Trophoblast cell (in vitro differentiated cells and primary cell): Measurements from ENCODE around the gene ENG.

ENCODE experiments used
- DNase-seq, 2 donors: peaks; one replicate each; pipeline ENCODE4 v3.0.0-alpha.2; 2016
- H2AFZ ChIP-seq: 2 replicates; pipeline ENCODE4 v1.6.1; 2013; ENCODE audit warnings: low read length, moderate library complexity, mild to moderate bottlenecking; ENCODE audit not compliant: insufficient read depth, poor library complexity
- H2AK5ac ChIP-seq: 2 replicates; pipeline ENCODE4 v1.6.1; 2013; ENCODE audit warnings: mild to moderate bottlenecking, low read length
- H2BK120ac ChIP-seq: 2 replicates; pipeline ENCODE4 v1.6.1; 2013; ENCODE audit warnings: low read length, mild to moderate bottlenecking, moderate library complexity; ENCODE audit not compliant: insufficient read depth, poor library complexity
- H2BK12ac ChIP-seq: 2 replicates; pipeline ENCODE4 v1.6.1; 2013; ENCODE audit warnings: mild to moderate bottlenecking, low read length, moderate library complexity
- H2BK5ac ChIP-seq: 2 replicates; pipeline ENCODE4 v1.6.1; 2013; ENCODE audit warnings: low read length, low read depth, moderate library complexity, mild to moderate bottlenecking; ENCODE audit not compliant: poor library complexity
- H3K14ac ChIP-seq: 2 replicates; pipeline ENCODE4 v1.6.1; 2013; ENCODE audit warnings: mild to moderate bottlenecking, low read length
- H3K18ac ChIP-seq: 2 replicates; pipeline ENCODE4 v1.6.1; 2013; ENCODE audit warnings: mild to moderate bottlenecking, low read length
- H3K23ac ChIP-seq: 2 replicates; pipeline ENCODE4 v1.6.1; 2013; ENCODE audit warnings: low read length
- H3K27ac ChIP-seq: 2 replicates; pipeline ENCODE4 v1.5.1; 2013; ENCODE audit warnings: low read depth, mild to moderate bottlenecking, inconsistent platforms, low read length, moderate library complexity
- H3K27me3 ChIP-seq: 2 replicates; pipeline ENCODE4 v1.6.1; 2013; ENCODE audit warnings: inconsistent platforms, mild to moderate bottlenecking, low read length, moderate library complexity; ENCODE audit not compliant: insufficient read depth
- H3K36me3 ChIP-seq, 2 experiments: 1 replicate in 1 of 2; 2 replicates in 1 of 2; pipeline ENCODE4 v1.6.1; 2013; ENCODE audit warnings: low read length in 2 of 2, mild to moderate bottlenecking in 2 of 2, moderate library complexity in 1 of 2; ENCODE audit not compliant: insufficient read depth in 2 of 2, control insufficient read depth in 1 of 2
- H3K4ac ChIP-seq: 2 replicates; pipeline ENCODE4 v1.6.1; 2013; ENCODE audit warnings: low read depth, mild to moderate bottlenecking, low read length, moderate library complexity
- H3K4me1 ChIP-seq, 2 experiments: 1 replicate in 1 of 2; 2 replicates in 1 of 2; pipeline ENCODE4 v1.6.1; 2013; ENCODE audit warnings: low read length in 2 of 2, mild to moderate bottlenecking in 2 of 2, moderate library complexity in 1 of 2; ENCODE audit not compliant: insufficient read depth in 2 of 2, control insufficient read depth in 1 of 2
- H3K4me2 ChIP-seq: 2 replicates; pipeline ENCODE4 v1.6.1; 2013; ENCODE audit warnings: inconsistent platforms, mild to moderate bottlenecking, low read length, moderate library complexity
- H3K4me3 ChIP-seq: 2 replicates; pipeline ENCODE4 v1.5.1; 2013; ENCODE audit warnings: mild to moderate bottlenecking, low read depth, low read length, inconsistent platforms
- H3K79me1 ChIP-seq: one replicate; pipeline ENCODE4 v1.6.1; 2013; ENCODE audit warnings: low read length
- H3K79me2 ChIP-seq: 2 replicates; pipeline ENCODE4 v1.6.1; 2013; ENCODE audit warnings: low read length, mild to moderate bottlenecking; ENCODE audit not compliant: control insufficient read depth, insufficient read depth, poor library complexity
- H3K9ac ChIP-seq: 2 replicates; pipeline ENCODE4 v1.6.1; 2013; ENCODE audit warnings: mild to moderate bottlenecking, low read length
- H3K9me3 ChIP-seq: 2 replicates; pipeline ENCODE4 v1.6.1; 2013; ENCODE audit warnings: low read depth, mild to moderate bottlenecking, control low read depth, inconsistent platforms, low read length; ENCODE audit not compliant: insufficient read depth
- H4K12ac ChIP-seq: 2 replicates; pipeline ENCODE4 v1.6.1; 2013; ENCODE audit warnings: low read depth, mild to moderate bottlenecking, low read length, moderate library complexity
- H4K8ac ChIP-seq: 2 replicates; pipeline ENCODE4 v1.6.1; 2013; ENCODE audit warnings: low read depth, mild to moderate bottlenecking, low read length, moderate library complexity
- H4K91ac ChIP-seq: one replicate; pipeline ENCODE4 v1.6.1; 2013; ENCODE audit warnings: low read depth, mild to moderate bottlenecking, low read length, moderate library complexity
- WGBS: extraction: QIAGEN DNeasy Blood & Tissue Kit; methylation state at CpG from one replicate; pipeline ENCODE4 v1.1.7; 2013; ENCODE audit warnings: missing lambda C conversion rate; ENCODE audit not compliant: insufficient read length, insufficient coverage; ENCODE audit errors: extremely low coverage; 5-methylcytosine and 5-hydroxymethylcytosine counted together

The ENG gene

GRCh38 chr9:127893392-127893791, 38.9 kb upstream of the ENG start:
- Histone ChIP-seq H3K79me1 (peaks cover 2% of the 10 kb centered on the region), H3K4me3 (no peak overlapping the region), H3K4me1 (peaks cover 7 to 12% of the 10 kb centered on the region in 2 experiments), H4K12ac (no peak overlapping the region), H3K27ac (no peak overlapping the region), H2BK120ac (no peak overlapping the region), H3K14ac (no peak overlapping the region), H2AK5ac (no peak overlapping the region), H3K23ac (no peak overlapping the region), H4K8ac (no peak overlapping the region), H3K79me2 (no peaks in the 10 kb centered on the region), H2BK5ac (no peak overlapping the region), H3K4ac (no peak overlapping the region), H3K4me2 (no peak overlapping the region), H3K9ac (no peak overlapping the region), H3K18ac (no peak overlapping the region), H3K36me3 (peaks cover 44 to 45% of the 10 kb centered on the region in 2 experiments), H4K91ac (no peak overlapping the region), H2BK12ac (no peak overlapping the region), H3K27me3 (no peaks in the 10 kb centered on the region), H3K9me3 (peaks cover 23% of the 10 kb centered on the region), H2AFZ (no peak overlapping the region)
- no peak for DNase-seq
- WGBS: no CpG with 5 or more reads among the region's 4 CpGs

GRCh38 chr9:127892831-127893230, 38.4 kb upstream of the ENG start:
- no peak overlapping the region for H3K14ac ChIP-seq
- H4K8ac ChIP-seq: no peak overlapping the region
- H3K36me3 ChIP-seq: peaks cover 45% of the 10 kb centered on the region in 2 experiments
- H3K79me1 ChIP-seq: peaks cover 2% of the 10 kb centered on the region
- H2AK5ac ChIP-seq: no peak overlapping the region
- H2BK12ac ChIP-seq: no peak overlapping the region
- no peak overlapping the region for H4K91ac ChIP-seq
- H3K9ac ChIP-seq: no peak overlapping the region
- H3K18ac ChIP-seq: no peak overlapping the region
- no peak overlapping the region for H3K4me2 ChIP-seq
- H3K9me3 ChIP-seq: peaks cover 23% of the 10 kb centered on the region
- no peak overlapping the region for H4K12ac ChIP-seq
- no peaks in the 10 kb centered on the region for H3K79me2 ChIP-seq
- H3K4me1 ChIP-seq: peaks cover 7 to 11% of the 10 kb centered on the region in 2 experiments
- no peak overlapping the region for H2BK5ac ChIP-seq
- H3K23ac ChIP-seq: no peak overlapping the region
- no CpG with 5 or more reads among the region's 6 CpGs for WGBS
- H2BK120ac ChIP-seq: no peak overlapping the region
- H3K27ac ChIP-seq: no peak overlapping the region
- no peak overlapping the region for H3K4ac ChIP-seq
- H3K27me3 ChIP-seq: no peaks in the 10 kb centered on the region
- no peak overlapping the region for H2AFZ ChIP-seq
- no peak for DNase-seq
- no peak overlapping the region for H3K4me3 ChIP-seq

GRCh38 chr9:127890053-127890452, 35.6 kb upstream of the ENG start:
- H2BK5ac ChIP-seq: no peak overlapping the region
- peaks cover 39 to 47% of the 10 kb centered on the region in 2 experiments for H3K36me3 ChIP-seq
- no peak for DNase-seq
- H2BK120ac ChIP-seq: no peak overlapping the region
- H3K79me2 ChIP-seq: no peaks in the 10 kb centered on the region
- peaks cover 22% of the 10 kb centered on the region for H3K9me3 ChIP-seq
- no peak overlapping the region for H2AFZ ChIP-seq
- H3K79me1 ChIP-seq: no peaks in the 10 kb centered on the region
- no peak overlapping the region for H3K14ac ChIP-seq
- no peaks in the 10 kb centered on the region for H3K27me3 ChIP-seq
- no peak overlapping the region for H3K9ac ChIP-seq
- H2BK12ac ChIP-seq: no peak overlapping the region
- H3K27ac ChIP-seq: no peak overlapping the region
- no peak overlapping the region for H3K18ac ChIP-seq
- H3K4ac ChIP-seq: no peak overlapping the region
- no peak overlapping the region for H4K12ac ChIP-seq
- no peak overlapping the region for H3K4me2 ChIP-seq
- H4K8ac ChIP-seq: no peak overlapping the region
- H3K4me1 ChIP-seq: no peaks in the 10 kb centered on the region
- H3K23ac ChIP-seq: no peak overlapping the region
- no peak overlapping the region for H3K4me3 ChIP-seq
- no peak overlapping the region for H2AK5ac ChIP-seq
- no peak overlapping the region for H4K91ac ChIP-seq
- WGBS: no CpG with 5 or more reads among the region's 3 CpGs

- Histone ChIP-seq H3K9me3 (peaks cover 2% of the 10 kb centered on the region), H2AFZ (no peak overlapping the region), H2BK12ac (no peak overlapping the region), H3K36me3 (peaks cover 23 to 27% of the 10 kb centered on the region in 2 experiments), H3K79me2 (no peaks in the 10 kb centered on the region), H2AK5ac (no peak overlapping the region), H2BK120ac (no peak overlapping the region), H3K4me1 (no peaks in the 10 kb centered on the region), H4K91ac (no peak overlapping the region), H3K4ac (no peak overlapping the region), H4K8ac (no peak overlapping the region), H2BK5ac (no peak overlapping the region), H4K12ac (no peak overlapping the region), H3K27ac (no peak overlapping the region), H3K14ac (no peak overlapping the region), H3K4me2 (no peak overlapping the region), H3K9ac (no peak overlapping the region), H3K23ac (no peak overlapping the region), H3K27me3 (no peaks in the 10 kb centered on the region), H3K4me3 (no peak overlapping the region), H3K18ac (no peak overlapping the region), H3K79me1 (no peaks in the 10 kb centered on the region)
- WGBS: no CpG with 5 or more reads among the region's 2 CpGs
- no peak for DNase-seq
Observed at GRCh38 chr9:127887792-127888191, 33.3 kb upstream of the ENG start.
